GM12891 (cell line): ENCODE results near the gene NAA35.
"Not testable (repeated sequence)": the region's sequence is repeated elsewhere in the genome, so short reads cannot be mapped to it uniquely, and the experiment has no call there.

Experiments
- DNase-seq: peaks from one replicate; pipeline ENCODE4 v3.0.0; 2011; ENCODE audit warnings: low spot score; ENCODE audit not compliant: insufficient read length
- FAIRE-seq: peaks from 2 replicates; lab custom pipeline; 2011; peaks lifted over from hg19 to GRCh38; lab: Jason Lieb, UNC
- PAX5 ChIP-seq: IDR thresholded peaks from 2 replicates; pipeline ENCODE4 v1.6.1; 2011; ENCODE audit warnings: low read length, moderate library complexity, mild to moderate bottlenecking; ENCODE audit not compliant: insufficient read depth, severe bottlenecking
- POLR2A ChIP-seq: IDR thresholded peaks from 2 replicates; pipeline ENCODE4 v1.6.1; 2011; ENCODE audit warnings: low read depth, low read length, control low read depth
- POLR2AphosphoS5 ChIP-seq: IDR thresholded peaks from 2 replicates; pipeline ENCODE4 v1.6.1; 2011; ENCODE audit warnings: low read depth, low read length, control low read depth
- POU2F2 ChIP-seq: IDR thresholded peaks from 2 replicates; pipeline ENCODE4 v1.6.1; 2011; ENCODE audit warnings: low read depth, mild to moderate bottlenecking, control low read depth, low read length, moderate library complexity
- SPI1 ChIP-seq: IDR thresholded peaks from 2 replicates; pipeline ENCODE4 v1.6.1; 2011; ENCODE audit warnings: low read depth, low read length, control low read depth
- TAF1 ChIP-seq: IDR thresholded peaks from 2 replicates; pipeline ENCODE4 v1.6.1; 2011; ENCODE audit warnings: low read depth, low read length, control low read depth

Gene NAA35

DNA sequence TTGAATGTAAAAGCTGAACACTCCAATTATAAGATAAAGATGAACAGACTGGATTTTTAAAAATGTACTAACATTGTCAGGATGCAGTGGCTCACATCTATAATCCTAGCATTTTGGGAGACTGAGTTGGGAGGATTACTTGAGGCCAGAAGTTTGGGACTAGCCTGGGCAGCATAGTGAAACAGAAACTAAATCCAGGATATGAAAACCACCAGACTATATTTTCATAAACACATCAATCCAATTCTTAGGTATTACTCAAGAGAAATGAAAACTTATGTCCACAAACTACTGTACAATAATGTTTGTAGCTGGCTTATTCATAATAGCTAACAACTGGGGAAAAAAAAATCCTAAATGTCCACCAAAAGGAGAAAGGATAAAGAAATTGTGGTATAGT lies 26.8 kb upstream of the NAA35 start:
- TF ChIP-seq PAX5, result no peak
- no peak for TF ChIP-seq POLR2AphosphoS5
- no peak for TF ChIP-seq POU2F2
- no peak for TF ChIP-seq POLR2A
- no peak for TF ChIP-seq TAF1
- TF ChIP-seq SPI1, result no peak
- FAIRE-seq, result peak; percentile 56
- no peak for DNase-seq

DNA sequence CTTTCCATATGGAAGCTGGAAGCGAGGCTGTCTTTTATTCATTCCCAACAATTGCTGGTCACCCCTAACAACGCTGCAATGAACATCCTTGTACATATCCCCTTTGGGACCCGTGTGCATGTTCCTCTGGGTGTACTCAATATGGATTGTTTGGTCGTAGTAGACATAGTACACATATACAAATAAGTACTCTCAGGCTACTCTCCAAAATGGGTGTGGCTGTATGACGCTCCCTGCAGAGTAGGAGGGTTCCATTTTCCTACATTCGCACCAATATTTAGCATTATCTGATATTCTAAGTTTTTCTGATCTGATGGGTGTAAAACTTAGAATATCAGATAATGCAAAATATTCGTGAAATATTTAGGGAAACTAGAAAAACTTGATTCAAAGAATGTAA lies 23.2 kb upstream of the NAA35 start:
- FAIRE-seq, result no peak
- no peak for TF ChIP-seq TAF1
- no peak for TF ChIP-seq POLR2A
- TF ChIP-seq POLR2AphosphoS5, result no peak
- no peak for DNase-seq

GRCh38 chr9:85925493-85925892 lies 15.5 kb upstream of the NAA35 start:
- no peak for DNase-seq
- no peak for FAIRE-seq
- TF ChIP-seq PAX5, result no peak
- no peak for TF ChIP-seq POU2F2
- TF ChIP-seq TAF1, result no peak
- TF ChIP-seq POLR2A, result no peak
- no peak for TF ChIP-seq SPI1
- no peak for TF ChIP-seq POLR2AphosphoS5

GRCh38 chr9:85927076-85927475 lies 13.9 kb upstream of the NAA35 start:
- TF ChIP-seq POLR2AphosphoS5, result no peak
- TF ChIP-seq POLR2A, result no peak
- TF ChIP-seq PAX5, result no peak
- no peak for TF ChIP-seq TAF1
- TF ChIP-seq POU2F2, result no peak
- DNase-seq, result no peak
- FAIRE-seq, result no peak

DNA sequence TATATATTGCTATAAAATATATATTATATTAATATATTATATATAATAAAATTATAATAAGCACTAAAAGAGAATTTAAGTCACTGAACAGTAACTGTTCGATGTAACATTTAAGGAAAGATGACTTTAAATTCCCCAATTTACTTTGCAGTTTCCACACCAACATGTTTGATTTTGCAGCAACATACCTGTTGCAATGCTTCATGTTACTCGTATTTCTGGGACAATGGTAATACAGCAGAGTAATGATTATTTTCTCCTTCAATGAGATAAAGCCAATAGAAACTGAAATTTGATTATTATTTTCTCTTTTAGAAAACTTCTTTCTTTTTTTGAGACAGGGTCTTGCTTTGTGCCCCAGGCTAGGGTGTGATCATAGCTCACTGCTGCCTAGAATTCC lies 9.5 kb upstream of the NAA35 start:
- TF ChIP-seq POU2F2 (no peak), PAX5 (no peak), POLR2A (no peak), TAF1 (no peak)
- FAIRE-seq, result no peak
- no peak for DNase-seq

DNA sequence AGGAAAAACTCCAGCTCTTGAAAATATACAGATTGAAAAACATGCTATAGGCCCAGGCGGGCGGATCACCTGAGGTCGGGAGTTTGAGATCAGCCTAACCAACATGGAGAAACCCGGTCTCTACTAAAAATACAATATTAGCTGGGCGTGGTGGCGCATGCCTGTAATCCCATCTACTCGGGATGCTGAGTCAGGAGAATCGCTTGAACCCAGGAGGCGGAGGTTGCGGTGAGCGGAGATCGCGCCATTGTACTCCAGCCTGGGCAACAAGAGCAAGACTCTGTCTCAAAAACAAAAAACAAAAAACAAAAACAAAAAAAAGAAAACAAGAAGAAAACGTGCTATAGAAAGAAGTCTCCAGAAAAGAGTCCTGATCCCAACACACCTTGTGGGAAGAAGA lies 5.0 kb upstream of the NAA35 start:
- not testable (repeated sequence) for FAIRE-seq, DNase-seq

- DNase-seq, result no peak
- FAIRE-seq, result peak; percentile 94
- peak; percentile 90 for TF ChIP-seq POLR2AphosphoS5
- no peak for TF ChIP-seq SPI1
- TF ChIP-seq TAF1, result peak; percentile 71
- 0 out of 2 replicates have a peak, but pooled peaks have one; percentile 63 for TF ChIP-seq POU2F2
- TF ChIP-seq PAX5, result no peak
- TF ChIP-seq POLR2A, result peak; percentile 90
These were observed 593 bp upstream of the NAA35 start for GRCh38 chr9:85940275-85940831.

GRCh38 chr9:85941622-85941940 lies 635 bp downstream of the NAA35 start:
- TF ChIP-seq TAF1 (no peak), PAX5 (no peak), POLR2A (no peak), POU2F2 (no peak), POLR2AphosphoS5 (no peak), SPI1 (no peak)
- no peak for FAIRE-seq
- no peak for DNase-seq

DNA sequence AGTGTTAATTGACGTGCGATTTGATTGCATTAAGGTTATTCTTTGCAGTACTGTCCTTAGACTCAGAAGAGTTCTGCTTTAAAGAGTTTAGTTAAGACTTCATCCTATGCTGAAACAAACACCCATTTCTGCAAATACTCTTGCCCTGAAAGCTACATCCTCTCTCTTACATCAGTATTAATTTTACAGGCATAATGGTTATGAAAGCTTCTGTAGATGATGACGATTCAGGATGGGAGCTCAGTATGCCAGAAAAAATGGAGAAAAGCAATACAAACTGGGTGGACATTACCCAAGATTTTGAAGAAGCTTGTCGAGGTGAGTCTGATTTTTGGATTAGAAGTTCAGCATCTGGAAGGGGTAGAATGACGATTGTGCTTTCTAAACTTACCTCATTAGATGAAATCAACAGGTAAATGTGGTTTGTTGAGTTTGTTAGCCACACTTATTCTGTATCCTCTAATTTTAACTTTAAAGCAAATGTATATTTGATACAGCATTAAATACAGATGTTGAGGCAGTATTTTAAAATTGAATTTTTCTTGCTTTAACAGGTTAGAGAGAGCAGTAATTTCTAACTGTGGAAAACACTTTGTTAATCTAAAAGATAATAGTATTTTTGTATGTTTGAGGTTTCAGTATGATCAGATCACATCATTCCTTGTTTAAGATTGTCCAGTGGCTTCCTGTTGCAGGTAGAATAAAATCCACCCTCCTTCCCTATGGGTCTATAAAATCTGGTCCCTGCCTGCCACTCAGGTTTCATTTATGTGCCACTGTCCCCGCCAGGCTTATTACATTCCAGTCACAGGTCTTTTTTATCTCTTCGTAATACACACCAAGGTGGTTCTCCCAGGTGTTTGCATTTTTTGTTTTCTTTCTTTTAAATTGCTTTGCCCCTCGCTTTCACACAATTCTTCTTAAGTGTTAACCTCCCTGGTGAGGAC lies 1.3 kb downstream of the NAA35 start:
- TF ChIP-seq POLR2A (no peak), PAX5 (no peak), TAF1 (no peak), POU2F2 (no peak), POLR2AphosphoS5 (no peak), SPI1 (no peak)
- no peak for FAIRE-seq
- no peak for DNase-seq

DNA sequence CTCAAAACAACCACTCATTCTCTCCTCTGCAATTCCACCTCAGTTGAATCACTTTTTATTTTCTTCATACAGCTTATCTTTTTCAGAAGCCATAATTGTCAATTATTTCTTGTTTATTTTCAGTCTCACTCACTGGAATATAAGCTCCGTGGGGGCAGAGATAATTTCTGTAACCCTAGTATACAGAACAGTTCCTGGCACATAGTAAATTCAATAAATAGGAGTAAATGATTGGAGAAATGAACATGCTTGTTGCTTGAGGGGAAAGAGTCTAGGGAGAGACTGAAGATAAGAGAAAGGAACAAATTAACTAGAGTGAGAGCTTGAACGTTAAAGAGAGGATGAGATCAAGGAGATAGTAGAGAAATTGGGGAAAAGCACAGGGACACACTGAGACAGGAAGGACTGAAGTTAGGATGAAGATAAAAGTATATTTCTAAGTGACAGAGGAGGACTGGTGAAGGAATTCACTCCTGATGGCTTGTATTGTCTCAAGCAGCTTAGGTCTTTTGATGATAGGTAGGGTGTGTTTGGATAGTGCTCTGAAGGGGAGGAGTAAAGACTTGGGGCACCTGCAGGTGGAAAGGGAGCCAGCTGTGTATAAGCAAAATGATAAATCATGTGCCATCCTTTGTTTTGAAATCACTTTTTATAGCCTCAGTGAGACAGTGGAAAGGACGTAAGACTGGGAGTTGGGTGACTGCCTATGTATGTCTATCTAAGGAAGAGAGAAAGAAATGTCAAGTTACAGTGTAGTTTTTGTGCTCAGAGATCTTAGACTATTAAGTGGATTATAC lies 2.2 kb downstream of the NAA35 start:
- FAIRE-seq (no peak), DNase-seq (no peak)
- no peak for TF ChIP-seq PAX5
- TF ChIP-seq SPI1, result no peak
- no peak for TF ChIP-seq TAF1
- no peak for TF ChIP-seq POLR2A
- no peak for TF ChIP-seq POLR2AphosphoS5
- no peak for TF ChIP-seq POU2F2
